HepG2 (cell line): Measurements from ENCODE around the gene MFSD2B. TPM values are rescaled to one million over a fixed set of nuclear protein-coding genes. Genes with fewer than 3 reads are reported as not detected.

Source experiments
- ARHGAP35 ChIP-seq: sonication (generic); formaldehyde crosslinking; IDR thresholded peaks from 2 replicates; pipeline ENCODE4 v1.9.0; 2022; ENCODE audit warnings: mild to moderate bottlenecking, inconsistent platforms, moderate library complexity, missing genetic modification reagents, borderline replicate concordance
- CSRNP1 ChIP-seq: sonication (generic); formaldehyde crosslinking; IDR thresholded peaks from 2 replicates; pipeline ENCODE4 v1.8.1; 2023; ENCODE audit warnings: mild to moderate bottlenecking, missing genetic modification reagents
- JUND ChIP-seq: sonication (generic); formaldehyde crosslinking; IDR thresholded peaks from 2 replicates; pipeline ENCODE4 v1.8.0; 2022; ENCODE audit warnings: mild to moderate bottlenecking, missing genetic modification reagents
- KDM2A ChIP-seq: sonication (generic); formaldehyde crosslinking; IDR thresholded peaks from 2 replicates; pipeline ENCODE4 v1.4.0; 2020; ENCODE audit warnings: low read depth, missing genetic modification reagents, borderline replicate concordance
- KDM5B ChIP-seq: sonication (generic); formaldehyde crosslinking; IDR thresholded peaks from 2 replicates; pipeline ENCODE4 v1.4.0; 2020; ENCODE audit warnings: missing genetic modification reagents, mild to moderate bottlenecking, borderline replicate concordance
- LCORL ChIP-seq, 2 experiments: fragments of 450-650 bp in 1 of 2; sonication (generic) in 1 of 2; formaldehyde crosslinking in 1 of 2; IDR thresholded peaks; 2 replicates each; pipeline versions ENCODE4 v1.5.0 to v1.6.1; 2017 to 2020; ENCODE audit warnings: antibody characterized with exemption in 1 of 2, missing genetic modification reagents in 1 of 2
- NCOA2 ChIP-seq: sonication (generic); formaldehyde crosslinking; IDR thresholded peaks from 2 replicates; pipeline ENCODE4 v1.8.0; 2022; ENCODE audit warnings: inconsistent platforms
- NR2F1 ChIP-seq, 2 experiments: fragments of 450-650 bp in 1 of 2; formaldehyde crosslinking in 1 of 2; IDR thresholded peaks; 2 replicates each; pipeline versions ENCODE4 v1.5.0 to v1.6.1; 2016 to 2020; ENCODE audit warnings: mild to moderate bottlenecking in 1 of 2, missing compliant biosample characterization in 1 of 2, missing genetic modification reagents in 1 of 2, moderate library complexity in 1 of 2
- SOX13 ChIP-seq, 3 experiments: fragments of 450-650 bp in 1 of 3; sonication (generic) in 1 of 3; formaldehyde crosslinking in 1 of 3; IDR thresholded peaks in 2 of 3; conservative IDR thresholded peaks in 1 of 3; 2 replicates each; pipeline versions ENCODE4 v1.5.0 to v1.6.1; 2016 to 2020; ENCODE audit warnings: antibody characterized with exemption in 1 of 3, mild to moderate bottlenecking in 1 of 3, missing compliant biosample characterization in 1 of 3, missing genetic modification reagents in 1 of 3, moderate library complexity in 1 of 3
- SPEN ChIP-seq: sonication (generic); formaldehyde crosslinking; IDR thresholded peaks from 2 replicates; pipeline ENCODE4 v1.5.1; 2020; ENCODE audit warnings: low read depth, mild to moderate bottlenecking, missing genetic modification reagents
- TOE1 ChIP-seq: sonication (generic); formaldehyde crosslinking; IDR thresholded peaks from 2 replicates; pipeline ENCODE4 v1.4.0; 2020; ENCODE audit warnings: mild to moderate bottlenecking, missing genetic modification reagents
- ZBTB46 ChIP-seq: sonication (generic); formaldehyde crosslinking; IDR thresholded peaks from 2 replicates; pipeline ENCODE4 v1.4.0; 2020; ENCODE audit warnings: mild to moderate bottlenecking, missing genetic modification reagents, borderline replicate concordance
- ZMYM3 ChIP-seq: sonication (generic); formaldehyde crosslinking; IDR thresholded peaks from 2 replicates; pipeline ENCODE4 v1.5.1; 2020; ENCODE audit warnings: mild to moderate bottlenecking, missing genetic modification reagents
- ZNF292 ChIP-seq: sonication (generic); formaldehyde crosslinking; IDR thresholded peaks from 2 replicates; pipeline ENCODE4 v1.8.1; 2022; ENCODE audit warnings: mild to moderate bottlenecking, low read depth, missing genetic modification reagents, borderline replicate concordance
- ZNF333 ChIP-seq: sonication (generic); formaldehyde crosslinking; IDR thresholded peaks from 2 replicates; pipeline ENCODE4 v1.4.0; 2020; ENCODE audit warnings: mild to moderate bottlenecking, missing genetic modification reagents, borderline replicate concordance
- ZNF503 ChIP-seq: sonication (generic); formaldehyde crosslinking; IDR thresholded peaks from 2 replicates; pipeline ENCODE4 v1.4.0; 2020; ENCODE audit warnings: missing genetic modification reagents
- ZNF549 ChIP-seq: sonication (generic); formaldehyde crosslinking; IDR thresholded peaks from 2 replicates; pipeline ENCODE4 v1.5.0; 2020; ENCODE audit warnings: missing genetic modification reagents
- polyA plus RNA-seq, 8 experiments: library from polyadenylated mRNA; depleted of rRNA in 3 of 8; stranded (reverse) in 7 of 8; unstranded in 1 of 8; fragments of >200 nt; fragmentation: Illumina TruSeq in 4 of 8; extraction: Trizol in 4 of 8; gene quantifications; 2 replicates each; pipeline versions ENCODE4 v1.2.1 to v1.2.3, GENCODE V29; 2011 to 2016; ENCODE audit warnings: low read depth in 4 of 8, missing spikeins in 1 of 8, mixed read lengths in 1 of 8; ENCODE audit not compliant: insufficient read depth in 1 of 8
- total RNA-seq, 5 experiments: library from RNA; depleted of rRNA; stranded (reverse); fragments of >200 nt; fragmentation: Illumina TruSeq; extraction: Trizol; gene quantifications; 2 replicates each; pipeline ENCODE4 v1.2.3, GENCODE V29; 2016; ENCODE audit warnings: low read depth in 1 of 5
- TF ChIP-seq, protein P1 (sequence below): sonication (generic); formaldehyde crosslinking; IDR thresholded peaks from 2 replicates; pipeline ENCODE4 v1.8.0; 2022; ENCODE audit warnings: mild to moderate bottlenecking, missing genetic modification reagents

MFSD2B gene
- total and polyA plus RNA-seq, 2 of the 13 experiments (the other 11 are each of a cell fraction or from before 2014, with no cell fraction given), result 0.21 to 0.93 TPM

- TF ChIP-seq LCORL (IDR thresholded peaks at IDR 0.05) (no peak), LCORL (CRISPR knock-in tag; IDR thresholded peaks at IDR 0.05) (peak; percentile 14; the same call in 1 of the 2 replicates), SOX13 (IDR thresholded peaks at IDR 0.05) (no peak), SOX13 (CRISPR knock-in tag; conservative IDR thresholded peaks at IDR 0.05 in 1 of 2, IDR thresholded peaks at IDR 0.05 in 1 of 2) (0 out of 4 replicates have a peak, but pooled peaks of 1 of the 2 experiments have one; percentile 15), CSRNP1 (CRISPR knock-in tag) (no peak), NCOA2 (no peak; the same call in 1 of the 2 replicates), TOE1 (CRISPR knock-in tag) (no peak), ZNF549 (CRISPR knock-in tag) (no peak), JUND (CRISPR knock-in tag) (no peak), KDM2A (CRISPR knock-in tag) (peak; percentile 55; the same call in 1 of the 2 replicates), ZMYM3 (CRISPR knock-in tag) (0 out of 2 replicates have a peak, but pooled peaks have one; percentile 10), ZBTB46 (CRISPR knock-in tag) (no peak), ZNF503 (no peak), ARHGAP35 (CRISPR knock-in tag) (no peak), ZNF333 (CRISPR knock-in tag) (0 out of 2 replicates have a peak, but pooled peaks have one; percentile 38), NR2F1 (CRISPR knock-in tag; IDR thresholded peaks at IDR 0.05) (no peak), KDM5B (CRISPR knock-in tag) (0 out of 2 replicates have a peak, but pooled peaks have one; percentile 22), ZNF292 (peak; percentile 77; the same call in 1 of the 2 replicates), SPEN (CRISPR knock-in tag) (no peak)
- TF ChIP-seq, protein P1, sequence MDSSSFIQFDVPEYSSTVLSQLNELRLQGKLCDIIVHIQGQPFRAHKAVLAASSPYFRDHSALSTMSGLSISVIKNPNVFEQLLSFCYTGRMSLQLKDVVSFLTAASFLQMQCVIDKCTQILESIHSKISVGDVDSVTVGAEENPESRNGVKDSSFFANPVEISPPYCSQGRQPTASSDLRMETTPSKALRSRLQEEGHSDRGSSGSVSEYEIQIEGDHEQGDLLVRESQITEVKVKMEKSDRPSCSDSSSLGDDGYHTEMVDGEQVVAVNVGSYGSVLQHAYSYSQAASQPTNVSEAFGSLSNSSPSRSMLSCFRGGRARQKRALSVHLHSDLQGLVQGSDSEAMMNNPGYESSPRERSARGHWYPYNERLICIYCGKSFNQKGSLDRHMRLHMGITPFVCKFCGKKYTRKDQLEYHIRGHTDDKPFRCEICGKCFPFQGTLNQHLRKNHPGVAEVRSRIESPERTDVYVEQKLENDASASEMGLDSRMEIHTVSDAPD (CRISPR knock-in tag), result no peak
These were observed 40.4 kb downstream of the MFSD2B start (continued) for GRCh38 chr2:24050041-24050979.
